ENCODE results near the gene S100A14.

- TF ChIP-seq CTCF (IDR thresholded peaks at IDR 0.05) (no peak), POLR2A (IDR thresholded peaks at IDR 0.05) (peak in 1 of 2 donors; percentile 56)
These were observed 27.6 kb downstream of the S100A14 start for GRCh38 chr1:153588482-153588881.

All from adrenal gland (tissue), 5 donors.